Subcutaneous preadipocyte (primary cell): ENCODE measurements around the gene GRIA1. TPM values are rescaled to one million over a fixed set of nuclear protein-coding genes. Genes with fewer than 3 reads are reported as not detected.

Experiments
- small RNA-seq: library from RNA; depleted of rRNA; stranded (forward); fragments of <200 nt; gene quantifications from one replicate; pipeline ENCODE3, GENCODE V24; 2012
- total RNA-seq: library from RNA; depleted of rRNA; stranded (reverse); fragments of >200 nt; gene quantifications from 2 replicates; pipeline ENCODE4 v1.2.3, GENCODE V29; 2012

Gene GRIA1
- under 0.01 TPM in 1 of 2 replicates, not detected in the other for total RNA-seq

GRCh38 chr5:153490118-153491037 lies at the start of gene GRIA1:
GRIA1 (plus strand) TSS chr5:153490670.

Small RNA genes lying within 50 kb of the gene (small RNA-seq; reads per million reads assigned to genes)
- not detected for gene RN7SL177P
